HG02840 (cell line): ENCODE results near the gene RPL12.

Experiments
- ATAC-seq: cut with Tn5 transposase; IDR thresholded peaks from one replicate; pipeline ENCODE4 v1.9.1; 2021; ENCODE audit warnings: mild to moderate bottlenecking, moderate library complexity, moderate number of reproducible peaks; ENCODE audit not compliant: unreplicated experiment, low FRiP score

The RPL12 gene

GRCh38 chr9:127450830-127451607, at the start of gene RPL12, which contains the start of gene LRSAM1:
Gene RPL12, minus strand, starts transcription at chr9:127451406. Its CDS starts 89 bp downstream, at chr9:127451317.
Gene LRSAM1, plus strand, starts transcription at chr9:127451510. Its CDS starts 3,018 bp downstream, at chr9:127454528.
- ATAC-seq: peak; percentile 70

GRCh38 chr9:127500862-127501261, 49.7 kb upstream of the RPL12 start:
- no peak for ATAC-seq

GRCh38 chr9:127500399-127500798, 49.2 kb upstream of the RPL12 start:
- ATAC-seq: no peak

- ATAC-seq: no peak
These were observed 47.1 kb upstream of the RPL12 start for GRCh38 chr9:127498298-127498697.

GRCh38 chr9:127497656-127498290, 46.6 kb upstream of the RPL12 start:
- ATAC-seq: no peak

- ATAC-seq: no peak
These were observed 45.8 kb upstream of the RPL12 start for GRCh38 chr9:127496974-127497373.

- no peak for ATAC-seq
These were observed 44.8 kb upstream of the RPL12 start for GRCh38 chr9:127495884-127496555.

- no peak for ATAC-seq
These were observed 43.1 kb upstream of the RPL12 start for GRCh38 chr9:127494304-127494702.

GRCh38 chr9:127493592-127494303, 42.5 kb upstream of the RPL12 start:
- ATAC-seq: no peak

GRCh38 chr9:127492616-127493015, 41.4 kb upstream of the RPL12 start:
- ATAC-seq: no peak

- no peak for ATAC-seq
These were observed 40.3 kb upstream of the RPL12 start for GRCh38 chr9:127491516-127491915.

GRCh38 chr9:127490535-127491230, 39.5 kb upstream of the RPL12 start:
- ATAC-seq: no peak

GRCh38 chr9:127489471-127490115, 38.4 kb upstream of the RPL12 start:
- no peak for ATAC-seq

GRCh38 chr9:127488946-127489345, 37.7 kb upstream of the RPL12 start:
- no peak for ATAC-seq

- ATAC-seq: no peak
These were observed 34.8 kb upstream of the RPL12 start for GRCh38 chr9:127485995-127486394.

GRCh38 chr9:127482662-127483061, 31.5 kb upstream of the RPL12 start:
- ATAC-seq: no peak

- ATAC-seq: no peak
These were observed 28.4 kb upstream of the RPL12 start for GRCh38 chr9:127479507-127480081.

- no peak for ATAC-seq
These were observed 23.4 kb upstream of the RPL12 start for GRCh38 chr9:127474592-127474991.

- no peak for ATAC-seq
These were observed 22.7 kb upstream of the RPL12 start for GRCh38 chr9:127473932-127474331.
